CD4-positive, CD25-positive, alpha-beta regulatory T cell (primary cell): Measurements from ENCODE around the gene INSL4. TPM values are rescaled to one million over a fixed set of nuclear protein-coding genes. Genes with fewer than 3 reads are reported as not detected.
A peak's percentile ranks its signal among the peaks of the same experiment; 100 is the strongest.

Source experiments
- ATAC-seq, 2 donors: fragments of 150-1000 bp; cut with Tn5 transposase; one replicate each; pipeline ENCODE4 v1.10.0; 2021; ENCODE audit warnings: low read depth in 2 of 2, moderate number of reproducible peaks in 2 of 2, moderate library complexity in 1 of 2
- DNase-seq, 3 donors: peaks; one replicate each; pipeline versions ENCODE4 v3.0.0 to v3.0.0-alpha.2; 2012 to 2022; ENCODE audit warnings: mixed read lengths in 1 of 3
- H3K27ac ChIP-seq: one replicate; pipeline ENCODE4 v1.7.0; 2013; ENCODE audit warnings: mild to moderate bottlenecking, low read length; ENCODE audit not compliant: insufficient read depth, poor library complexity, severe bottlenecking
- H3K27me3 ChIP-seq: one replicate; pipeline ENCODE4 v1.7.0; 2013; ENCODE audit warnings: low read length; ENCODE audit not compliant: control insufficient read depth, insufficient read depth
- H3K36me3 ChIP-seq: one replicate; pipeline ENCODE4 v1.7.0; 2013; ENCODE audit warnings: mild to moderate bottlenecking, low read length, moderate library complexity; ENCODE audit not compliant: control insufficient read depth, insufficient read depth
- H3K4me1 ChIP-seq: 2 replicates; pipeline ENCODE4 v1.7.0; 2013; ENCODE audit warnings: mild to moderate bottlenecking, low read length; ENCODE audit not compliant: insufficient read depth, control insufficient read depth, poor library complexity, severe bottlenecking
- H3K4me3 ChIP-seq: one replicate; pipeline ENCODE4 v1.7.0; 2013; ENCODE audit warnings: low read depth, mild to moderate bottlenecking, low read length, moderate library complexity
- H3K9me3 ChIP-seq, 2 experiments: 1 replicate in 1 of 2; 2 replicates in 1 of 2; pipeline ENCODE4 v1.7.0; 2013; ENCODE audit warnings: low read length in 2 of 2, mild to moderate bottlenecking in 1 of 2, moderate library complexity in 1 of 2; ENCODE audit not compliant: control insufficient read depth in 2 of 2
- H3K27ac Mint-ChIP-seq, 3 donors: one replicate each; pipeline ENCODE4 v1.8.0; 2020 to 2022; ENCODE audit warnings: mild to moderate bottlenecking in 3 of 3, mixed read lengths in 3 of 3, moderate library complexity in 2 of 3
- H3K27me3 Mint-ChIP-seq: one replicate; pipeline ENCODE4 v1.8.0; 2022; ENCODE audit warnings: mild to moderate bottlenecking, mixed read lengths
- H3K36me3 Mint-ChIP-seq: one replicate; pipeline ENCODE4 v1.8.0; 2020; ENCODE audit warnings: mixed read lengths
- H3K4me1 Mint-ChIP-seq, 4 donors: one replicate each; pipeline ENCODE4 v1.8.0; 2020 to 2022; ENCODE audit warnings: mixed read lengths in 4 of 4, mild to moderate bottlenecking in 1 of 4
- H3K4me3 Mint-ChIP-seq, 4 donors: one replicate each; pipeline ENCODE4 v1.8.0; 2020 to 2022; ENCODE audit warnings: mild to moderate bottlenecking in 4 of 4, mixed read lengths in 4 of 4, moderate library complexity in 3 of 4
- H3K9me3 Mint-ChIP-seq, 7 donors: one replicate each; pipeline ENCODE4 v1.8.0; 2020 to 2022; ENCODE audit warnings: mixed read lengths in 7 of 7, mild to moderate bottlenecking in 3 of 7, moderate library complexity in 2 of 7
- polyA plus RNA-seq, 4 donors: library from polyadenylated mRNA; unstranded; fragments of 300-500 nt; fragmentation: Illumina TruSeq; gene quantifications; one replicate each; pipeline ENCODE4 v1.2.3, GENCODE V29; 2021
- total RNA-seq: library from RNA; stranded (reverse); gene quantifications from one replicate; pipeline ENCODE4 v1.2.3, GENCODE V29; 2022

The INSL4 gene
- total RNA-seq, result not detected
- polyA plus RNA-seq, result not detected

- ATAC-seq, result no peak
- no peak within 1 kb of the TSS for H3K4me3 Mint-ChIP-seq
- H3K27me3 Mint-ChIP-seq, result peaks cover 19% of the 10 kb centered on the region
- no peaks in the 10 kb centered on the region for H3K36me3 Mint-ChIP-seq
- no peaks in the 10 kb centered on the region for H3K4me1 ChIP-seq
- DNase-seq, result no peak
- peaks cover 5% of the 10 kb centered on the region for H3K27me3 ChIP-seq
- no peak within 1 kb of the TSS for H3K27ac ChIP-seq
- H3K4me3 ChIP-seq, result no peak within 1 kb of the TSS
- no peak within 1 kb of the TSS for H3K27ac Mint-ChIP-seq
- H3K36me3 ChIP-seq, result no peaks in the 10 kb centered on the region
- no peaks in the 10 kb centered on the region for H3K9me3 ChIP-seq
- peaks cover 0 to 2% (median 0%) of the 10 kb centered on the region in 7 donors for H3K9me3 Mint-ChIP-seq
- no peaks in the 10 kb centered on the region for H3K4me1 Mint-ChIP-seq
Measured at GRCh38 chr9:5231212-5231611, at the start of gene INSL4. INSL4 (plus strand) TSS chr9:5231419; CDS start chr9:5231524, 105 bp downstream.

- Mint-ChIP-seq H3K4me3 (no peak overlapping the region), H3K27me3 (peaks cover 10% of the 10 kb centered on the region), H3K36me3 (no peaks in the 10 kb centered on the region), H3K27ac (no peak overlapping the region), H3K9me3 (peaks cover 0 to 2% (median 0%) of the 10 kb centered on the region in 7 donors), H3K4me1 (peaks cover 0 to 7% (median 7%) of the 10 kb centered on the region in 4 donors)
- Histone ChIP-seq H3K4me3 (no peak overlapping the region), H3K9me3 (no peaks in the 10 kb centered on the region), H3K4me1 (peaks cover 8% of the 10 kb centered on the region), H3K27ac (no peak overlapping the region), H3K27me3 (no peaks in the 10 kb centered on the region), H3K36me3 (no peaks in the 10 kb centered on the region)
- ATAC-seq (no peak), DNase-seq (no peak)
Measured at GRCh38 chr9:5184776-5185175, 46.4 kb upstream of the INSL4 start.

DNA sequence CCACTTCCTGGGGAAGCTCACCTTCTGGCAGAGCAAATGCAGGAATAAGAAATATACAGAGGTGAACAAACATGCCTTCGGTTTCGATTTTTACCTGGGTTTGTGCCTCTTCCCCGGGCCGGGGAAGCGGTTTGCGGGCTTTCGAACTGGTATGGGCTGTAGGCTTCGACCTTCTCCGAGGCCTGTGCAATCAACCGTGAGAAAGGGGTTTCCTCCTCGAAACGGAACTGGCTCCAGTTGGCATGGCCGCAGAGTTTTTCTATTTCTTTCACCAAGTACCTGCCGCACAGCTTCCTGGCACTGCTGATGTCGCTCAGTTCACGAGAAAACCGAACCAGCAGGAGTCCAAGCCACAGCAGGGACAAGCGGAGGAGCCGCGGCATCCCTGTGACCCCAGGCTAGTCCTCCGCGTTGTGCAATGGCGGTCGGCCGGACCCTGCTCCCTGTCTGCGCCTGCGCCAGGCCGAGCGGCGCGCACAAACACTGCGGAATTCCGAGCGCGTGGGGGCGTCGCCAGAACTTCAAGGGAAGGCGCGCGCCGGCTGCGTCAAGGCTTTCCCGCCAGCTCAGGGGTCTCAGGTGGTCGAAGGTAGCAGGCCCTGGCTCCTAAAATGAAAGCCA, 45.9 kb upstream of the INSL4 start, which contains the start of gene INSL6:
Gene INSL6, minus strand, starts transcription at position 420 of the 621 bp plus-strand sequence. Its CDS starts 37 bp downstream, at position 383.
- no peak within 1 kb of the TSS for H3K27ac ChIP-seq
- H3K4me1 ChIP-seq, result peaks cover 8% of the 10 kb centered on the region
- no peak within 1 kb of the TSS for H3K4me3 ChIP-seq
- peaks cover 0 to 7% (median 7%) of the 10 kb centered on the region in 4 donors for H3K4me1 Mint-ChIP-seq
- no peaks in the 10 kb centered on the region for H3K36me3 ChIP-seq
- no peak within 1 kb of the TSS for H3K4me3 Mint-ChIP-seq
- H3K36me3 Mint-ChIP-seq, result no peaks in the 10 kb centered on the region
- peaks cover 0 to 1% (median 0%) of the 10 kb centered on the region in 7 donors for H3K9me3 Mint-ChIP-seq
- DNase-seq (no peak), ATAC-seq (no peak)
- H3K27ac Mint-ChIP-seq, result no peak within 1 kb of the TSS
- H3K27me3 ChIP-seq, result no peaks in the 10 kb centered on the region
- peaks cover 10% of the 10 kb centered on the region for H3K27me3 Mint-ChIP-seq
- no peaks in the 10 kb centered on the region for H3K9me3 ChIP-seq

GRCh38 chr9:5186416-5187169, 44.6 kb upstream of the INSL4 start:
- no peak overlapping the region for H3K27ac Mint-ChIP-seq
- H3K9me3 ChIP-seq, result no peaks in the 10 kb centered on the region

GRCh38 chr9:5188060-5188984, 42.9 kb upstream of the INSL4 start:
- Histone ChIP-seq H3K4me1 (peaks cover 8% of the 10 kb centered on the region), H3K27ac (no peak overlapping the region), H3K36me3 (no peaks in the 10 kb centered on the region), H3K9me3 (no peaks in the 10 kb centered on the region), H3K4me3 (no peak overlapping the region), H3K27me3 (no peaks in the 10 kb centered on the region)
- peaks cover 8% of the 10 kb centered on the region for H3K27me3 Mint-ChIP-seq
- H3K27ac Mint-ChIP-seq, result no peak overlapping the region
- no peaks in the 10 kb centered on the region for H3K36me3 Mint-ChIP-seq
- H3K4me3 Mint-ChIP-seq, result no peak overlapping the region
- peaks cover 0 to 7% (median 7%) of the 10 kb centered on the region in 4 donors for H3K4me1 Mint-ChIP-seq
- DNase-seq (no peak), ATAC-seq (no peak)
- peaks cover 0 to 1% (median 0%) of the 10 kb centered on the region in 7 donors for H3K9me3 Mint-ChIP-seq

More at GRCh38 chr9:5186416-5187169, 44.6 kb upstream of the INSL4 start:
- Mint-ChIP-seq H3K36me3 (no peaks in the 10 kb centered on the region), H3K27me3 (peaks cover 4% of the 10 kb centered on the region), H3K9me3 (peaks cover 0 to 1% (median 0%) of the 10 kb centered on the region in 7 donors), H3K4me3 (no peak overlapping the region), H3K4me1 (peaks cover 0 to 7% (median 7%) of the 10 kb centered on the region in 4 donors)
- ATAC-seq (peak; percentile 81 to 82), DNase-seq (peak; percentile 28 to 78 (median 66))
- Histone ChIP-seq H3K4me3 (no peak overlapping the region), H3K27me3 (no peaks in the 10 kb centered on the region), H3K4me1 (peaks cover 8% of the 10 kb centered on the region), H3K36me3 (no peaks in the 10 kb centered on the region), H3K27ac (no peak overlapping the region)

DNA sequence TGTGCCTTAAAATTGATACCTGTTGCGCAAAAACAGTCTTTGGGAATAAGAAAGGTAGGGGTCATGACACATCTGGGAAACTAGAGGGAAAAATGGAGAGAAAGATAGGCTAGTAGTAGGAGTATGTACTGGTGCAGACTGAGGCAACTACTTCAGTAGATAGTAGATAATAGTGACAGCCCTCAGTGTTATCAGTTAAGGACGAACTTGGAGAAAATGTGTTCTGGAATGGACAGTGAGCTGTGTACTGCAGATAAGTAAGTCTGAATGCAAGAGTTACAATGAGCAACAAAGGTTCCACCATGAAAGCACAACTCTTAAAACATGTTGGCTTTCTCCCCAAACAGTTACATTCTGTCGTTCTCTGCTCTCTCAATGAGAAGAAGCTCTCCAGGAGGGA, 39.2 kb upstream of the INSL4 start:
- no peak overlapping the region for H3K27ac ChIP-seq
- H3K4me1 ChIP-seq, result no peaks in the 10 kb centered on the region
- H3K36me3 Mint-ChIP-seq, result no peaks in the 10 kb centered on the region
- H3K27me3 Mint-ChIP-seq, result peaks cover 19% of the 10 kb centered on the region
- no peak overlapping the region for H3K4me3 ChIP-seq
- peaks cover 0 to under 1% (median 0%) of the 10 kb centered on the region in 4 donors for H3K4me1 Mint-ChIP-seq
- H3K36me3 ChIP-seq, result no peaks in the 10 kb centered on the region
- ATAC-seq (no peak), DNase-seq (no peak)
- peaks cover 2% of the 10 kb centered on the region for H3K27me3 ChIP-seq
- no peak overlapping the region for H3K4me3 Mint-ChIP-seq
- peaks cover 0 to 5% (median 0%) of the 10 kb centered on the region in 7 donors for H3K9me3 Mint-ChIP-seq
- no peaks in the 10 kb centered on the region for H3K9me3 ChIP-seq
- H3K27ac Mint-ChIP-seq, result no peak overlapping the region

- Mint-ChIP-seq H3K36me3 (no peaks in the 10 kb centered on the region), H3K9me3 (peaks cover 0 to 5% (median 0%) of the 10 kb centered on the region in 7 donors), H3K4me1 (no peaks in the 10 kb centered on the region), H3K27ac (no peak overlapping the region), H3K4me3 (no peak overlapping the region), H3K27me3 (peaks cover 22% of the 10 kb centered on the region)
- H3K27me3 ChIP-seq, result peaks cover 5% of the 10 kb centered on the region
- ATAC-seq (no peak), DNase-seq (no peak)
- H3K9me3 ChIP-seq, result peaks cover 0 to 5% of the 10 kb centered on the region in 2 experiments
- H3K4me3 ChIP-seq, result no peak overlapping the region
- no peaks in the 10 kb centered on the region for H3K36me3 ChIP-seq
- no peaks in the 10 kb centered on the region for H3K4me1 ChIP-seq
- no peak overlapping the region for H3K27ac ChIP-seq
Measured at GRCh38 chr9:5193345-5193744, 37.9 kb upstream of the INSL4 start.
